Keratinocyte (primary cell): ENCODE data around the gene STARD3. TPM values are rescaled to one million over a fixed set of nuclear protein-coding genes. Genes with fewer than 3 reads are reported as not detected.

Experiments used
- DNase-seq: peaks from one replicate; pipeline ENCODE4 v3.0.0-alpha.2; 2011; ENCODE audit warnings: low read depth, missing footprints, low spot score
- FAIRE-seq: peaks from 2 replicates; lab custom pipeline; 2011; peaks lifted over from hg19 to GRCh38; lab: Jason Lieb, UNC
- H2AFZ ChIP-seq: 2 replicates; pipeline ENCODE4 v1.6.0; 2012; ENCODE audit warnings: low read length, control low read depth, inconsistent platforms; ENCODE audit not compliant: control insufficient read depth
- H3K27ac ChIP-seq: 2 replicates; pipeline ENCODE4 v1.5.1; 2011; ENCODE audit warnings: low read length; ENCODE audit not compliant: control insufficient read depth, insufficient read depth
- H3K27me3 ChIP-seq: 3 replicates; pipeline ENCODE4 v1.6.0; 2011; ENCODE audit warnings: low read length; ENCODE audit not compliant: control insufficient read depth, insufficient read depth; ENCODE audit errors: extremely low read depth
- H3K36me3 ChIP-seq, 2 experiments: 2 replicates in 1 of 2; 3 replicates in 1 of 2; pipeline ENCODE4 v1.5.1; 2011; ENCODE audit warnings: low read length in 2 of 2, mild to moderate bottlenecking in 1 of 2; ENCODE audit not compliant: control insufficient read depth in 2 of 2, insufficient read depth in 2 of 2; ENCODE audit errors: extremely low read depth in 1 of 2
- H3K4me1 ChIP-seq: 3 replicates; pipeline ENCODE4 v1.5.1; 2011; ENCODE audit warnings: low read length; ENCODE audit not compliant: control insufficient read depth, insufficient read depth; ENCODE audit errors: extremely low read depth
- H3K4me2 ChIP-seq: 3 replicates; pipeline ENCODE4 v1.6.0; 2011; ENCODE audit warnings: low read depth, low read length; ENCODE audit not compliant: control insufficient read depth, insufficient read depth; ENCODE audit errors: extremely low read depth
- H3K4me3 ChIP-seq, 3 experiments: fragments of 200-600 bp in 1 of 3; sonication (generic) in 1 of 3; 2 replicates in 2 of 3; 3 replicates in 1 of 3; pipeline ENCODE4 v1.5.1; 2011 to 2016; ENCODE audit warnings: low read length in 3 of 3, mild to moderate bottlenecking in 3 of 3, control low read depth in 2 of 3, inconsistent platforms in 1 of 3, low read depth in 1 of 3, mixed read lengths in 1 of 3, mixed run types in 1 of 3, moderate library complexity in 1 of 3; ENCODE audit not compliant: control insufficient read depth in 2 of 3, insufficient read depth in 2 of 3; ENCODE audit errors: extremely low read depth in 1 of 3
- H3K79me2 ChIP-seq: 2 replicates; pipeline ENCODE4 v1.6.0; 2012; ENCODE audit warnings: low read length; ENCODE audit not compliant: control insufficient read depth, insufficient read depth
- H3K9ac ChIP-seq: 3 replicates; pipeline ENCODE4 v1.6.0; 2011; ENCODE audit warnings: low read length; ENCODE audit not compliant: control insufficient read depth, insufficient read depth; ENCODE audit errors: extremely low read depth
- H3K9me1 ChIP-seq: 3 replicates; pipeline ENCODE4 v1.6.0; 2011; ENCODE audit warnings: low read length; ENCODE audit not compliant: control insufficient read depth, insufficient read depth; ENCODE audit errors: extremely low read depth
- H3K9me3 ChIP-seq: 2 replicates; pipeline ENCODE4 v1.5.1; 2012; ENCODE audit warnings: low read depth, low read length; ENCODE audit not compliant: control insufficient read depth
- H4K20me1 ChIP-seq: 3 replicates; pipeline ENCODE4 v1.6.0; 2011; ENCODE audit warnings: low read length; ENCODE audit not compliant: control insufficient read depth, insufficient read depth; ENCODE audit errors: extremely low read depth
- CTCF ChIP-seq, 3 experiments: IDR thresholded peaks in 1 of 3; conservative IDR thresholded peaks in 1 of 3; optimal IDR thresholded peaks in 1 of 3; 2 replicates in 2 of 3; 3 replicates in 1 of 3; pipeline versions ENCODE3 to v1.5.1; 2011; ENCODE audit warnings: low read length in 3 of 3, mild to moderate bottlenecking in 3 of 3, moderate library complexity in 2 of 3, control low read depth in 1 of 3, inconsistent platforms in 1 of 3; ENCODE audit not compliant: insufficient read depth in 2 of 3; ENCODE audit errors: extremely low read depth in 1 of 3
- EZH2 ChIP-seq: IDR thresholded peaks from one replicate; pipeline ENCODE4 v1.6.1; 2012; ENCODE audit warnings: inconsistent platforms, mild to moderate bottlenecking, low read length, moderate library complexity
- dilution Hi-C: fragments of 300-500 bp; cut with MboI; formaldehyde crosslinking; loops from one replicate; pipeline ENCODE4 v1.7.0; 2020; ENCODE audit warnings: low sequenced_read_pairs; ENCODE audit not compliant: extremely low pct_ligation_motif_present
- polyA plus RNA-seq, 5 experiments: library from polyadenylated mRNA; depleted of rRNA in 3 of 5; stranded (reverse) in 3 of 5; stranded (forward) in 1 of 5; unstranded in 1 of 5; fragments of >200 nt; gene quantifications; 1 replicate in 1 of 5; 2 replicates in 3 of 5; 3 replicates in 1 of 5; pipeline versions ENCODE4 v1.2.1 to v1.2.3, GENCODE V29; 2011 to 2012; ENCODE audit warnings: missing spikeins in 2 of 5, low read depth in 1 of 5, low replicate concordance in 1 of 5

STARD3 gene
- polyA plus RNA-seq, 1 donor (not counting 4 experiments of a cell fraction or from before 2014, with no cell fraction given): 29.0 TPM

- no peaks in the 10 kb centered on the region for H4K20me1 ChIP-seq
- no peak for TF ChIP-seq EZH2
- peak; percentile 52 to 71 (median 66) for TF ChIP-seq CTCF (optimal IDR thresholded peaks at IDR 0.05 in 1 of 3, IDR thresholded peaks at IDR 0.05 in 1 of 3, conservative IDR thresholded peaks at IDR 0.05 in 1 of 3; ENCODE audit: extremely low read depth in 1 of 3, insufficient read depth in 2 of 3, low read length in 3 of 3)
- no peak overlapping the region for H3K4me2 ChIP-seq
- H3K27me3 ChIP-seq: no peaks in the 10 kb centered on the region
- no peak overlapping the region for H2AFZ ChIP-seq
- no peak overlapping the region for H3K4me3 ChIP-seq
- no peaks in the 10 kb centered on the region for H3K9me1 ChIP-seq
- no peaks in the 10 kb centered on the region for H3K36me3 ChIP-seq
- H3K4me1 ChIP-seq: peaks cover 25% of the 10 kb centered on the region
- FAIRE-seq (peak; percentile 5), DNase-seq (no peak)
- dilution Hi-C loops: no loop called here
- H3K9me3 ChIP-seq: no peaks in the 10 kb centered on the region
- H3K27ac ChIP-seq: no peak overlapping the region
- no peak overlapping the region for H3K9ac ChIP-seq
- peaks cover 21% of the 10 kb centered on the region for H3K79me2 ChIP-seq
Measured at GRCh38 chr17:39634384-39634871, 2.5 kb upstream of the STARD3 start.

- H3K9me3 ChIP-seq: no peaks in the 10 kb centered on the region
- H3K4me2 ChIP-seq: no peak overlapping the region
- H3K4me1 ChIP-seq: peaks cover 25% of the 10 kb centered on the region
- dilution Hi-C loops: no loop called here
- no peak for FAIRE-seq
- H3K9ac ChIP-seq: no peak overlapping the region
- no peaks in the 10 kb centered on the region for H3K36me3 ChIP-seq
- H3K27ac ChIP-seq: no peak overlapping the region
- no peaks in the 10 kb centered on the region for H3K9me1 ChIP-seq
- no peaks in the 10 kb centered on the region for H3K27me3 ChIP-seq
- no peak overlapping the region for H2AFZ ChIP-seq
- H3K79me2 ChIP-seq: peaks cover 29% of the 10 kb centered on the region
- no peaks in the 10 kb centered on the region for H4K20me1 ChIP-seq
- TF ChIP-seq CTCF (optimal IDR thresholded peaks at IDR 0.05 in 1 of 3, IDR thresholded peaks at IDR 0.05 in 1 of 3, conservative IDR thresholded peaks at IDR 0.05 in 1 of 3; ENCODE audit: extremely low read depth in 1 of 3, insufficient read depth in 2 of 3, low read length in 3 of 3): no peak
- TF ChIP-seq EZH2: no peak
- H3K4me3 ChIP-seq: no peak overlapping the region
- no peak for DNase-seq
Measured at GRCh38 chr17:39635614-39636176, 1.2 kb upstream of the STARD3 start.
